HG03175 (cell line): ENCODE measurements around the gene TAL1.
"Not testable (repeated sequence)": the region's sequence is repeated elsewhere in the genome, so short reads cannot be mapped to it uniquely, and the experiment has no call there.

Experiments used
- ATAC-seq: cut with Tn5 transposase; IDR thresholded peaks from one replicate; pipeline ENCODE4 v1.9.1; 2021; ENCODE audit warnings: mild to moderate bottlenecking, moderate library complexity; ENCODE audit not compliant: unreplicated experiment

The TAL1 gene

DNA sequence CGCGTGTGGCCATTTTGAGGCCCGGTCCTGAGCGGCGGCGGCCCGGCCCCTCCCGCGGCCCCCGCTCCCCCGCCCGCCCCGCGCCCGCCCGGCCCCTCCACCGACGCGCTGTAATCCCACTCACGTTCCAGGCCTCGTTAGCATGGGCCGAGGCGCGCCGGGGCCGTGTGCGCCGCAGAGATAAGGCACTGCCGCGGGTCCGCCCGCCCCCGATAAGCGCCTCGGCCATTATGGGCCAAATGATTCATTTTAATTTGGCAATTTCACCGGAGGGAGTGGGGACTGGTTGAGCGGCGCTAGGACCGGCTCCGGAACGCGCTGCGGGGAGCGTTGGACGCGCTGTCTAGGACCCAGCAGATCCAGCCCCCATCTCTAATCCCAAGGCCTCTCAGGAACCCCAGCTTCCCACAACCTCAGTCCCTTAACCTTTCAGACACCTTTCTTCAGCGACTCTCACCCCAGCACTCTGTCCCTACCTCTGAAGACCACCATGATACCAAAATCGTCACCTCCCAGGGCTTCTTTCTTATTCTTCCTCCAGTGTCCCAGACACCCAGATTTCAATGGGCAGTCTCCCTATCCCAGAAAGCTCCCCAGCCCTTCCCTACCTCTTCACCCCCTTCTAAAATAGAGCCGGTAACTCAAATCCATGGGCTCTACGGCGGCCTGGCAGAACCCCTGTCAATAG lies at the start of gene TAL1:
TAL1 (minus strand) TSS at position 39 of the 688 bp plus-strand sequence. CDS start 6,337 bp downstream, outside the sequence.
- no peak for ATAC-seq

DNA sequence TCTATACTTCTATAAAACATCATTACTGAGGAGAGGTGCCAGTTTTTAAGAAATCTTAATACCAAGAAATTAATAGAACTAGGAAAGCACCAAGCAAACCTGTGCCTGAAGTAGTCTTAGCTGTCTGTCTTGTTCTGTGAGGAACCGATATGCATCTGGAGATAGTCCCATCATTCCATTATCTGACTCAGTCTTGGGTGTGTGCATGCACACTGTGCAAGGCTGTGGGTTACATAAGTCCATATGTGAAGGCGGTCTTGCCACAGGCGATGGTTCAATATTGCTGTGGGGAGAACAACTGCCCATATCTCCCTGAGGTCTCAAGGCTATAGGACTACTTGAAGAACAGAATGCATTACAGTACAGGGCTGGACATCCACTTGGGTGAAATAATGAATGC lies 48.1 kb upstream of the TAL1 start:
- ATAC-seq: no peak

DNA sequence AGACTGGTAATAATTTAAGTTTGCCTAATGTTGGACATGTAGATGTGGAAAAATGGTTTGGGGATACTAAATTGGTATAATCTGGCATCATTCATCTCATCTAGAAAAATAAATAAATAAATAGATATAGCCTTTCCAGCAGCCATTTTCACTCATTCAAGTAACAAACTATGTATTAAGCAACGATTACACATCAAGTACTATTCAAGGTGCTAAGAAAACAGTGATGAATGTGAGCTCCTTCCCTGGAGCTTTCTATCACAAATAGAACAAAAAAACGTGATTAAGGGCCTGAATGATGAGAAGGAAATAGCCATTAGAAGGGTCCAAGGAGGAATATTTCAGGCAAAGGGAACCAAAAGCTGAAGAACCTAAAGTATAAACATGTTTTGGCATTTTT lies 44.8 kb upstream of the TAL1 start:
- ATAC-seq: no peak

DNA sequence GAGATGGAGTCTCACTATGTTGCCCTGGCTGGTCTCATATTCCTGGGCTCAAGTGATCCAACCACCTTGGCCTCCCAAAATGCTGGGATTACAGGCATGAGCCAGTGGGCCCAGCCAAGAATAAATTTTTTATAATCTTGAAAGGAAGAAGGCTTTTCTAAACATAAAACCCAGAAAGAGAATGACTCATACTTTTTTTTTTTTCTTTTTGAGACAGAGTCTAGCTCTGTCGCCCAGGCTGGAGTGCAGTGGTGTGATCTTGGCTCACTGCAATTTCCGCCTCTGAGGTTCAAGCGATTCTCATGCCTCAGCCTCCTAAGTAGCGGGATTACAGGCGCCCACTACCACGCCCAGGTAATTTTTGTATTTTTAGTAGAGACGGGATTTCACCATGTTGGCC lies 43.8 kb upstream of the TAL1 start:
- not testable (repeated sequence) for ATAC-seq

DNA sequence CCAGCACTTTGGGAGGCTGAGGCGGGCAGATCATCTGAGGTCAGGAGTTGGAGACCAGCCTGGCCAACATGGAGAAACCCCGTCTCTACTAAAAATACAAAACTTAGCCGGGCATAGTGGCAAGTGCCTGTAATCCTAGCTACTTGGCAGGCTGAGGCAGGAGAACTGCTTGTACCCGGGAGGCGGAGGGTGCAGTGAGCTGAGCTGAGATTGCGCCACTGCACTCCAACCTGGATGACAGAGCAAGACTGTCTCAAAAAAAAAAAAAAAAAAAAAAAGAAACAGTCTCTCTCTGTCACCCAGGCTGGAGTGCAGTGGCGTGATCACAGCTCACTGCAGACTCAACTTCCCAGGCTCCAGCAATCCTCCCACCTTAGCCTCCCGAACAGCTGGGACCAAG lies 33.5 kb upstream of the TAL1 start:
- ATAC-seq: not testable (repeated sequence)

DNA sequence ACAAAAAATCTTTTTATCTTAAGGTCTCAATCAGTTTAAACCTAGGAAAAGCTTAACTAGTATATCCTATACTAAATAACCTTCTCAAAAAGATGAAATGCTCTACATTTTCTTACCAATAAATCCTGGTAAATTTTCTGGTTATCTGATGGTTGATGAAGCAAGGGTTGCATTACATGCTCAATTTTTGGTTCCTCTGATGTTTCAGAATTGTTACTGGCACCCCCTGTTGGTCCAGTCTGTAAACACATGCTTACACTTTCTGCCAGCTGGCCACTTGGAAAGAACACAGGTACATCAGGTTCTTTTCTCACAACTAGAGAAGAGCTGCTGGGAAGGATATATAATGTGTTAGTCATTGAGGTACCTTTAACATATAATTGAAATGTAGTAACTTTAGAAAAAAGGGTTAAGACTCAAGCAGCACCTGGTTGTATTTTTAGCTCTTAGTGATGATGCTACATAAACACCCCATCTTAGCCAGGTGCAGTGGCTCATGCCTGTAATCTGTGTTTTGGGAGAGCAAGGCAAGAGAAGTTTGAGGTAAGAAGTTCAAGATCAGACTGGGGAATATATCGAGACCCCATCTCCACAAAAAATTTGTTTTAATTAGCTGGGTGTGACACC lies 30.9 kb upstream of the TAL1 start:
- no peak for ATAC-seq

DNA sequence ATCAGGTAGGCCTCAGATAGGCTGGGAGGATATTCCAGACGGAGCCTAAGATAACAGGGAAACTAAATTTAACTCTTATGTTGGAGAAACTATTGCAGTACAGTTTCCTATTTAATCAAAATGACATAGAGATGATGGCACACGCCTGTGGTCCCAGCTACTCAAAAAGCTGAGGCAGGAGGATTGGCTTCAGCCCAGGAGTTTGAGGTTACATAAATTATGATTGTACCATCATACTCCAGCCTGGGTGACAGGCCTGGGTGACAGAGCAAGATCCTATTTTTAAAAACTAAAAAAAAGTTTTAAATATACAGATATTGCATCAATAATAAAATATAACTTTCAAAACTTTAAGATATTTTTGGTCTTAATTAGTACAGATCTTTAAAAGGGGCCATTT lies 25.2 kb upstream of the TAL1 start:
- no peak for ATAC-seq

DNA sequence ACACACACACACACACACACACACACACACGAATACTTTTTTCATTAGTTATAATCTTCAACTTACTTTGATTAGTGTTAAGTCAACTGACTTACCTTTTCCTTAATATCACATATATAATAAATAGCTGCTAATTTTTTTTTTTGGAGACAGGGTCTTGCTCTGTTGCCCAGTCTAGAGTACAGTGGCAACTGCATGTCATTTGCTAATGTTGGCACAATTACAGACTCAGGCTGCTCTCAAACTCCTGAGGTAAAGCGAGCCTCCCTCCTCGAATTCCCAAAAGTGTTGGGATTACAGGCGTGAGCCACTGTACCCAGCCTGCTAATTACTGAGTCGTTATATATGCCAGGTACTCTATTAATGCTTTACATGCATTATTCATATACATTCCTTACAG lies 20.8 kb upstream of the TAL1 start:
- no peak for ATAC-seq

DNA sequence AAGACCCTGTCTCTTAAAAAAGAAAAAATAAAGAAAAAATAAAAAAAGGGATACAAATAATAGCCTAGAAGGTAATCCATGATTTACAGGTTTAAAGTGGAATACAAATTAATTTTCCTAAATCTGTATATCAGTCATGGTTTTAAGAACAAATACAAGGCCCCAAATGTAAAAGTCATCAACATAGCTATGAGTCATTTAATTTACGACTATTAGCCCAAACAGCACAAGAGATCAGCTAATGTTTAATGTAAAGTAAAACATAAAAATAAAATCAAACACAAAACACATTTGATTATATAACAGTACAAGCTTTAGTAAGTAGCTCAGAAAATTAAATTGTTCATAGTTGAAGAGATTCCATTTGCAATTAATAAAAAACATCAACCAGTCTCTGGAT lies 20.3 kb upstream of the TAL1 start:
- ATAC-seq: no peak

DNA sequence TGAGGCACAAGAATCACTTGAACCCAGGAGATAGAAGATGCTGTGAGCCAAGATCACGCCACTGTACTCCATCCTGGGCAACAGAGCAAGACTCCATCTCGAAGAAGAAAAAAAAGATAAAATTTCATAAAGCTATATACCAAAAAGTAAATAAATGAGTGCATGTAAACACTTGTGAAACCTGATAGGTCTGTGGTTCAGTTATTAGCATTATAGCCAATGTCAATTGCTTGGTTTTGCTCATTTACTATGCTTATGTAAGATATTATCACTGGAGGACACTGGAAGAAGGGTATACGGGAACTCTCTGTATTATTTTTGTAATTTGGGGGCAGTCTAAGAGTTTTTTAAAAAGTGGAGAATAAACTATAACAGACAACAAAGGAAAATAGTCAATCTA lies 17.7 kb upstream of the TAL1 start:
- no peak for ATAC-seq

DNA sequence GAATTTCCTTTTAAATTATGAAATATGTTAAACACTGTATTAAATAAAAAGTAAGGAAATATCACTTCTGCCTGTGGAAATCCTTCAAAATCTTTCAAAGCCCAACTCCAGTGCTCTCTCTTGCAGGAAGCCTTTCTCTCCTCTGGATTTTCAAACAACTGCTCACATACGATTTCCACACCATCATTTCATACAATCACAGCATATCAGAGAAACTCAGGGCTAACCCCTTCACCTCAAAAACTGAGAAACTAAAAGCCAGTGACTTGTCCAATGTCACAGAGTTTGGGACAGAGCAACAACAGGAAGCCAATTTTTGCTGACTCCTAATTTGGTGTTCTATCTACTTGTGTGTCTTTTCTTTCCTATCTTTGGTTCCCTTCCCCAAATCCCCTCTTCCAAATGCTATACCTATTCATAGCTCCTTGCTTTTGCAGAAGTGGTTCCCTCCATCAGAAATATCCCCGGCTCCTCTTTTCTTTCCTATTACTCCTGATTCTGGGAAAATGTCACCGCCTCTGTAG lies 12.4 kb upstream of the TAL1 start:
- no peak for ATAC-seq

DNA sequence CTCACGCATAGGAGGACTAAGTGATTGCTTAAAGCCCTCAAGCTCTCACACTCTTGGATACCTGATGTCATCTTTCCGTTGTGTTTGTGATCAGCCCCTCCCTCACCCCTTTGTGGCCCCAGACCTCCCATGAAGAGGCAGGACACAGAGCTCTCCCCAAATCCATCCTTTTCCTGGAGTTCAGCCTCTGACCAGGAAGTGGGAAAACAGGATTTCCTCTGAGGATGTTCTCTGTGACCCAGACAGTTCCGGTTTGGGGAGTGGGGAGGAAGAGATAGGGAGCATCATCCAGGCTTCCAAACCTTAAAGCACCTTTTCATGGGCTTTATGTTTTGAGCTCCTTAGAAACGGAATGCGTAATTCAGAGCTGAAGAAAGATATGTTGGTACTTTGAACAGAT lies 11.9 kb upstream of the TAL1 start:
- no peak for ATAC-seq

DNA sequence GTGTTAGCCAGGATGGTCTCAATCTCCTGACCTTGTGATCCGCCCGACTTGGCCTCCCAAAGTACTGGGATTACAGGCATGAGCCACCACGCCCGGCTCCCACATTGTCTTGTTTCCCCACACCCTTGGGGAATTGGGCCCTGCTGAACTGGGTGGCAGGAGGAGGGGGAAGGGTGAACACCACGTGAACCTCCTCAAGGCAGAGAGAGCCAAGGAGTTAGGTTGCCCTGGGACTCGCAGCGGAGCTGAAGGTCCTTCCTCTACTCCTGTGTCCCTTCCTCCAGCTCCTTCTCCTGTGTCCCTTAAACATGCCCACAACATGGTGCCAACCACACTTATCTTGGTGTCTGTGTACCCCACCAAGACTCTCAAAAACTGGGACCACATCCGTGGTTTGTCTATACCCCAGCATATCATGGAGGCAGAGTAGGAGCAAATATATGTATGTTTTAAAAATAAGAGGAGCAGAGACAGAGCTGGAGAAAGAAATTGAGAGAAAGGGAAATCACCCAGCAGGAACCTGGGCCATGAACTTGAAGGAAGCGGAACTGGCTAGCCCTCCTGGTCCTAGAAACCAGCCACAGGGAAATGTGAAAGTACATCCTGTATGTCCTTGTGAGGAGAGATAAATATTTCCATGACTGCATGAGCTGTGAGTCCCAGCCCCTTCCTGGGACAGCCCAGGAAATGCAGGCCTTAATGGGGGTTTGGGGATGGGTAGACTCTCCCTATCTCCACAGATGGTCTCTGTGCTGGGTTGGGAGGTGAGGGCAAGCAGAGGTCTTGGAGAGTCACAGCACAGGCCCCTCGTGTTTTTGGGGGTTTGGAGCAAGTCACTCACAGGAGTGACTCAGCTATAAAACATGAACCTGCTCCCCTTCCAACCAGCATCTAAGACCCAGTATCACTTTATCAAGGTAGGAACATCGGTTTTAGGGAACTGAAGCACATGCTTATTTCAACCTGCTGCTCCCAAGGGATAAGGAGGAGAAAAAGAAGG lies 9.4 kb upstream of the TAL1 start:
- no peak for ATAC-seq

DNA sequence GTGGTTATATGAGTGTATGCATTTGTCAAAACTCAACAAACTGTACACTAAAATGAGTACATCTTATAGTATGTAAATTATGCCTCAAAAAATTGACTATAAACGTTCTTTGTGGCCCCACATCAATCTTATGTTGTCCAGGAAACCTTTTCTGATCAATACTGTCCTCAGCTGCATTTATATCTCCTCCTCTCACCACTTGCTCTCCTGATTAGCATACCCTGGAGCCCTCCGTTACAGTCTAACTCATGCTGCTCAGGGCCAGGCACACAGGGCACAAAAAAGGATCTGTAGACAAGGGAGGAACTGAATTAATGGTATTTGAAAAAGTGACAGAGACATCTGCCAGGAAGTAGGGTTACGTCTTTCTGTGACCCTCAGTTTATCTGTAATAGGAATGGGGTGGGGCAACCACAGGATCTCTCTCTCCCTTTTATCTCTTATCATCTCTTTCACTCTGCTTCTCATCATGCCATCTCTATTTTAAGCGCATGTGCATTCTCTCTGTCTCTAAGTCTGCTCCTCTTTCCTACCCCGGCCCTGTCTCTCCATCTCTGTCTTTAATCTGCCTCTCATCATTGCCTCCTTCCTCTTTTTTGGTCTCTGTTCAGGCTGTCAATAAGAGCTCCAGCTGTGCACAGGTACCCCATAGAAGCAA lies 7.0 kb upstream of the TAL1 start:
- no peak for ATAC-seq

DNA sequence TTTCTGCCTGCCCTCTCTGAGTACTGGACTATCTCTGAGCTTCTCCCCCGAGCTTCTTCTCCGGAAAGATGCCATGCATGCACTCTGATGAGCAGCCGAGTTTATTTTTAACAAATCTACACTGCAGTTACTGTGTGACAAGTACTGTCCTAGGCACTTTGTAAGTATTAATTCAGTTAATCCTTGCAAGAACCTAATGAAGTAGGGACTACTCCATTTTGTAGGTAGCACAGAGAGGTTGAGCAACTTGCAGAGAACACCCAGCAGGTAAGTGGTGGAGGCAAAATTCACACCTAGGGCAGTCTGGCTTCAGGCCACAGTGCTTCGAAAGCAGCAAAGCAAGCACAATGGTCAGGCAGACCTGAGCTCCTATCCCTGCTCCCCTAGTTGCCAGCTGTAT lies 3.8 kb upstream of the TAL1 start:
- no peak for ATAC-seq

DNA sequence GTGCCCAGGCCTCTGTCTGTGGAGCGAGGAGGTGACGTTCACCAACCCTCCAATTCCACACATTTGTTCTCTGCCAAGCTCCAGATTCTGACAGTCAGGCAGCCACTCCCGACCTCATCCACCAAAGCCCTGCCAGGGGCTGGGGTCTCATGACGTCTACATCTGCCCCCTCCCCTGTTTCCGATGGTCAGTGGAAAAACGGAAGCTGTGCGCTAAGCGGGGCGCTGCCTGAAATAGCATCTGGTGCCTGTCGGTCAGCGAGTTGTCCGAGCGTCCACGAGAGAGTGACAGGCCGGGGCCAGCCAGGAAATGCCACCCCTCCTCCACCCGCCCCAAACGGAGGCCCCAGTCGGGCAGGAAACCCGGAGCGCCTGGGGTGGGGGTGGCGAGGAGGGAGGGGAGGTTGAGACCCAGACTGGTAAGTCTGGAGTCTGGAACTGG lies 3.2 kb upstream of the TAL1 start:
- no peak for ATAC-seq

DNA sequence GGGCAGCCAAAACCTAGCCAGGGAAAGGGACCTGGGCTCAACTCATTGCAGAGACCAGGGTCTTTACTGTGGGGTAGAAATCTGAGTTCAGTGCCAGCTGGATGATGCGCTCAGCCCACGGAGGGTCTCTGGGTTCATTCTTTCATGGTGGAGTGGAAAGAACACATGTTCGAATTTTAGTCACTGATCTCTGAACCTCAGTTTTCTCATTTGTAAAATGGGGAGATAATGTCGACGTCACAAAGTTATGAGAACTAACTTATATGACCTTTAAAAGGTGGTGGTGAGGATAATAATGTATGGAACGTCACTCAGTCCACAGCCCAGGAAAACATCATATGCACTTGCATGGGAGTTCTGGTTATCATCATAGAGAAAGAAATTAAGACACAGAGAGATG lies 1.2 kb upstream of the TAL1 start:
- ATAC-seq: no peak

DNA sequence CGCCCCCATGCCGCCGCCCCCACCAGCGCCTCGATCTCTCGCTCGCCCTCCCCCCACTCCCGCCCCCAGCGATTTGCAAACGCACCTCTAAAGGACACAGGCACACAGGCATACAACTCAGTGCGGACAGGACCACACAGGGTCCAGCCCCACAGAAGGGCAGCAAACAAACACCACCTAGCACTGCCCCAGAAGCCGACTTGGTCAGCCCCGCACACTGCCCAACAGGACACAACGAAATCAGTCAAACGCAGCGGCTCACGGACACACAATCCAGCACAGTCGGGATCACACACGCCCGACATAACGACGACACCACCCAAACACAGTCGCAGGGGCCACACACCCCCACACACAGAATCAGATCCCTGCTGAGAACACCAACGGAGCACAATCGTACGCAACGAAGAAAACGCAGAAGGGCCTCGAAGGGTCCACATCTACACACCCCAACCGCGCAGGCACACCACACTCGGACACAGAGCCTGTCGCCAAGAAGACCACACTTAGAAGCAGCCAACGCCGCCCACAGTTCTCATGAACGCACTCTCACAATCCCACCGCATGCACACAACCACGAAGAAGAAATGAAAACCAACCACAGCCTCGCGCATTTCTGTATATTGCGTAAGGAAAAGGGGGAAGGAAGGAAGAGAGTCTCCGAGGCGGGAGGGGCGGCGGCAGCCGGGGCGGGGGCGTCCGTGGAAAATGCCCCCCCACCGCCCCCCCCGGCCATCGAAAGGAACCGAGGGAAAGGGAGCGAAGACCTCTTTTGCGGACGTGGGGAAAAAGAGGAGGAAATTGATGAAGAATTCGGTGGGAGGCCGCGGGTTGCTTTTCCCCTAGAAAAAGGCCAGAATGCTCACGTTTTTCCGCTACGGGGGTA lies 481 bp downstream of the TAL1 start:
- no peak for ATAC-seq

DNA sequence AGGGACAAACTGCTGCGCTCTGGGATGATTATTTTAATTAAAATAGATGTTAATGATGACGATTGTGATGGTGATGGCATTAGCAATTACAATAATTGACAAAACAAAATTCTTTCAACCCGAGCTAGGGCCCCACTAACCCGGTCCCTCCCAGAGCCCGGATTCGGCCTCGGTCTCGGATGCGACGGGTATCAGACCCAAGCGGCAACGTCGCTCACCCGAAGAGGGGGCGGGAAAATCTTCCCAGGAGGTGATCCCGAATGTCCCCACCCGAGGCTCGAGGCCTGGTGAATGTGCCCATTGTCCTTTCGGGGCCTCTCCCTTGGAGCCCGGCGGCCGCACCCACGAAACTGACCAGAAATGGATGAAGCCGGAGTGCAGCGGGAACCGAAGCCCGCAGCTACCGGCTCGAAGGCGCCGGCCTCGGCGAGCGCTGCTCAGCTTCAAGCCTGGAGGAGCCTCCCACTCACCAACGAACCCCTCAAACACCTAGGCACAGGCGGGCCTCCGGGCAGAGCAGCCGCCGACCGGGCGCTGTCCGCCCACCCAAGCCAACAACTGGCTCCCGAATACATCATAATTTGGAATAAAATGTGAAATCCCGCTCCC lies 1.2 kb downstream of the TAL1 start:
- no peak for ATAC-seq
